ENCODE results near the gene CLCN2.

CLCN2 gene

GRCh38 chr3:184336547-184337398, 24.6 kb downstream of the CLCN2 start:
- peak; percentile 49 for DNase-seq
- in situ Hi-C loops (cut with HindIII; ENCODE audit: low pct_ligation_motif_present, low pct_unique_long_range_greater_than_20kb, low sequenced_read_pairs) = no loop called here

- in situ Hi-C loops (cut with HindIII; ENCODE audit: low pct_ligation_motif_present, low pct_unique_long_range_greater_than_20kb, low sequenced_read_pairs) = no loop called here
- DNase-seq = peak; percentile 72
Observed at GRCh38 chr3:184335661-184336546, 25.5 kb downstream of the CLCN2 start.

- in situ Hi-C loops (cut with HindIII; ENCODE audit: low pct_ligation_motif_present, low pct_unique_long_range_greater_than_20kb, low sequenced_read_pairs) = no loop called here
- no peak for DNase-seq
Observed at GRCh38 chr3:184335291-184335660, 26.1 kb downstream of the CLCN2 start.

GRCh38 chr3:184334470-184335158, 26.8 kb downstream of the CLCN2 start:
- peak; percentile 55 for DNase-seq
- in situ Hi-C loops (cut with HindIII; ENCODE audit: low pct_ligation_motif_present, low pct_unique_long_range_greater_than_20kb, low sequenced_read_pairs) = no loop called here

- DNase-seq = no peak
- in situ Hi-C loops (cut with HindIII; ENCODE audit: low pct_ligation_motif_present, low pct_unique_long_range_greater_than_20kb, low sequenced_read_pairs) = no loop called here
Observed at GRCh38 chr3:184333700-184334099, 27.7 kb downstream of the CLCN2 start.

GRCh38 chr3:184333190-184333589, 28.2 kb downstream of the CLCN2 start:
- in situ Hi-C loops (cut with HindIII; ENCODE audit: low pct_ligation_motif_present, low pct_unique_long_range_greater_than_20kb, low sequenced_read_pairs) = no loop called here
- DNase-seq = no peak

GRCh38 chr3:184332370-184333090, 28.9 kb downstream of the CLCN2 start:
- in situ Hi-C loops (cut with HindIII; ENCODE audit: low pct_ligation_motif_present, low pct_unique_long_range_greater_than_20kb, low sequenced_read_pairs) = no loop called here
- DNase-seq = peak; percentile 91

GRCh38 chr3:184328516-184328915, 32.9 kb downstream of the CLCN2 start:
- no peak for DNase-seq
- in situ Hi-C loops (cut with HindIII; ENCODE audit: low pct_ligation_motif_present, low pct_unique_long_range_greater_than_20kb, low sequenced_read_pairs) = no loop called here

GRCh38 chr3:184327171-184327570, 34.2 kb downstream of the CLCN2 start:
- in situ Hi-C loops (cut with HindIII; ENCODE audit: low pct_ligation_motif_present, low pct_unique_long_range_greater_than_20kb, low sequenced_read_pairs) = no loop called here
- no peak for DNase-seq

- in situ Hi-C loops (cut with HindIII; ENCODE audit: low pct_ligation_motif_present, low pct_unique_long_range_greater_than_20kb, low sequenced_read_pairs) = no loop called here
- no peak for DNase-seq
Observed at GRCh38 chr3:184325715-184326369, 35.6 kb downstream of the CLCN2 start.

GRCh38 chr3:184325269-184325668, 36.1 kb downstream of the CLCN2 start:
- in situ Hi-C loops (cut with HindIII; ENCODE audit: low pct_ligation_motif_present, low pct_unique_long_range_greater_than_20kb, low sequenced_read_pairs) = no loop called here
- DNase-seq = no peak

GRCh38 chr3:184323696-184324095, 37.7 kb downstream of the CLCN2 start:
- in situ Hi-C loops (cut with HindIII; ENCODE audit: low pct_ligation_motif_present, low pct_unique_long_range_greater_than_20kb, low sequenced_read_pairs) = no loop called here
- no peak for DNase-seq

GRCh38 chr3:184322731-184323487, 38.5 kb downstream of the CLCN2 start:
- in situ Hi-C loops (cut with HindIII; ENCODE audit: low pct_ligation_motif_present, low pct_unique_long_range_greater_than_20kb, low sequenced_read_pairs) = no loop called here

GRCh38 chr3:184321666-184322065, 39.7 kb downstream of the CLCN2 start:
- DNase-seq = no peak
- in situ Hi-C loops (cut with HindIII; ENCODE audit: low pct_ligation_motif_present, low pct_unique_long_range_greater_than_20kb, low sequenced_read_pairs) = no loop called here

More at GRCh38 chr3:184322731-184323487, 38.5 kb downstream of the CLCN2 start:
- no peak for DNase-seq

GRCh38 chr3:184320104-184320445, 41.3 kb downstream of the CLCN2 start:
- in situ Hi-C loops (cut with HindIII; ENCODE audit: low pct_ligation_motif_present, low pct_unique_long_range_greater_than_20kb, low sequenced_read_pairs) = no loop called here
- DNase-seq = peak; percentile 93

GRCh38 chr3:184317201-184317600, 44.2 kb downstream of the CLCN2 start:
- in situ Hi-C loops (cut with HindIII; ENCODE audit: low pct_ligation_motif_present, low pct_unique_long_range_greater_than_20kb, low sequenced_read_pairs) = no loop called here
- no peak for DNase-seq

GRCh38 chr3:184316792-184317191, 44.6 kb downstream of the CLCN2 start:
- in situ Hi-C loops (cut with HindIII; ENCODE audit: low pct_ligation_motif_present, low pct_unique_long_range_greater_than_20kb, low sequenced_read_pairs) = no loop called here
- DNase-seq = no peak
